ENCODE data around the gene FAH. TPM values are rescaled to one million over a fixed set of nuclear protein-coding genes. Genes with fewer than 3 reads are reported as not detected.

The FAH gene
- total RNA-seq, 2 donors from 2014 or later = 16.1 to 21.9 TPM

DNA sequence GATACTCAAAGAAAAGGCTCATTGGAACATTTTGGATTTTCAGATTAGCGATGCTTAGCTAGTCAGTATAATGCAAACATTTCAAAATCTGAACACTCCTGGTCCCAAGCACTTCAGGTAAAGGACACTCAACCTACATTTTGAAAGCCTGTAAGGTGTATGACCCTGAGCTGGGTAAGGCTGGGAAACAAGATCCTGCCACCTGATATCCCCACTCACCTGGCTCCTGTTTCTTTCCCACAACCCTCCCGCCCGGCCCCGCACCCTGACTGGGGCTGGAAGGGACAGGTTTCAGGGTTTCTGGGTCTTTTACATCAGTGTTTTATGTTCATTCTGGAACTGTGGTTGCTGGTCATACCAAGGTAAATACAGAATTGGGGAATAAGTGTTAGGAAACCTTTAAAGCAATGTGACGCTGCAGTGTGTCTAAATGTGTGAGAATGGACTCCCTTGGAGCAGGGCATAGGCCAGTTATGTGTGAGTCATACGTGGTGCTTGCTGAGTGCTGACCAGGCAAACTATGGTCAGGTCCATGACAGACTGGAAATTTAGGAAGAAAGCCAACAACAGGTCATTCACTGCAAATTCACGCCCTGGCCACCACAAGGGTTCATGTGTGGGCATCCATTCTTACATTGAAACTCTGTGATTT, 76.3 kb downstream of the FAH start:
- DNase-seq (ENCODE audit: low spot score) (no peak), ATAC-seq (ENCODE audit: insufficient number of reproducible peaks, low FRiP score, low read depth) (no peak)
- no peak overlapping the region for H3K4me3 ChIP-seq
- H3K9me3 ChIP-seq = no peaks in the 10 kb centered on the region
- TF ChIP-seq, protein P1, sequence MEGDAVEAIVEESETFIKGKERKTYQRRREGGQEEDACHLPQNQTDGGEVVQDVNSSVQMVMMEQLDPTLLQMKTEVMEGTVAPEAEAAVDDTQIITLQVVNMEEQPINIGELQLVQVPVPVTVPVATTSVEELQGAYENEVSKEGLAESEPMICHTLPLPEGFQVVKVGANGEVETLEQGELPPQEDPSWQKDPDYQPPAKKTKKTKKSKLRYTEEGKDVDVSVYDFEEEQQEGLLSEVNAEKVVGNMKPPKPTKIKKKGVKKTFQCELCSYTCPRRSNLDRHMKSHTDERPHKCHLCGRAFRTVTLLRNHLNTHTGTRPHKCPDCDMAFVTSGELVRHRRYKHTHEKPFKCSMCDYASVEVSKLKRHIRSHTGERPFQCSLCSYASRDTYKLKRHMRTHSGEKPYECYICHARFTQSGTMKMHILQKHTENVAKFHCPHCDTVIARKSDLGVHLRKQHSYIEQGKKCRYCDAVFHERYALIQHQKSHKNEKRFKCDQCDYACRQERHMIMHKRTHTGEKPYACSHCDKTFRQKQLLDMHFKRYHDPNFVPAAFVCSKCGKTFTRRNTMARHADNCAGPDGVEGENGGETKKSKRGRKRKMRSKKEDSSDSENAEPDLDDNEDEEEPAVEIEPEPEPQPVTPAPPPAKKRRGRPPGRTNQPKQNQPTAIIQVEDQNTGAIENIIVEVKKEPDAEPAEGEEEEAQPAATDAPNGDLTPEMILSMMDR (IDR thresholded peaks at IDR 0.05) = no peak
- no peaks in the 10 kb centered on the region for H3K27me3 ChIP-seq (replicated peaks; ENCODE audit: insufficient read depth)
- H3K27ac ChIP-seq = no peak overlapping the region
- no peaks in the 10 kb centered on the region for H3K36me3 ChIP-seq
- H3K4me1 ChIP-seq (ENCODE audit: control insufficient read depth in 1 of 2, low read depth in 2 of 2) = no peaks in the 10 kb centered on the region

DNA sequence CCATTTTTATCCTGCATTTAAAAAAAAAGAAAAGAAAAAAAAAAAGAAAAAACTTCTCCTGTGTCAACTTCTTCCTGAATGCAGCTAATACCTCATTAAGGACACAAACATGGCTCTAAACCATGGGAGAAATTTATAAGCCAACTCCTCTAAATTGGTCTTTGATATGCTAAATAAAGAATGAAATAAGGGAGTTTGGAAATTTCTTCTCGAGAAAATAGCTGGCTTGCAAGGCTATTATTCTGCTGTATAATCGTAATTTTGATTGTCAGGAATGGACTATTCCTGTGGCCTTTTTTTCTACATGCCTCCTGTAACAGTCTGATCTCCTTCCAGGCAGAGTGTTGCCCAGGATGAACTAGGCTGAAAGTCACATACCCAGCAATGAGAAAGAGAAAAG, 78.6 kb downstream of the FAH start:
- Histone ChIP-seq H3K4me1 (ENCODE audit: control insufficient read depth in 1 of 2, low read depth in 2 of 2) (no peaks in the 10 kb centered on the region), H3K4me3 (no peak overlapping the region), H3K36me3 (no peaks in the 10 kb centered on the region), H3K27ac (no peak overlapping the region), H3K9me3 (no peaks in the 10 kb centered on the region), H3K27me3 (replicated peaks; ENCODE audit: insufficient read depth) (no peaks in the 10 kb centered on the region)
- DNase-seq (ENCODE audit: low spot score) (no peak), ATAC-seq (ENCODE audit: insufficient number of reproducible peaks, low FRiP score, low read depth) (no peak)
- TF ChIP-seq, protein P1 (IDR thresholded peaks at IDR 0.05) = no peak

DNA sequence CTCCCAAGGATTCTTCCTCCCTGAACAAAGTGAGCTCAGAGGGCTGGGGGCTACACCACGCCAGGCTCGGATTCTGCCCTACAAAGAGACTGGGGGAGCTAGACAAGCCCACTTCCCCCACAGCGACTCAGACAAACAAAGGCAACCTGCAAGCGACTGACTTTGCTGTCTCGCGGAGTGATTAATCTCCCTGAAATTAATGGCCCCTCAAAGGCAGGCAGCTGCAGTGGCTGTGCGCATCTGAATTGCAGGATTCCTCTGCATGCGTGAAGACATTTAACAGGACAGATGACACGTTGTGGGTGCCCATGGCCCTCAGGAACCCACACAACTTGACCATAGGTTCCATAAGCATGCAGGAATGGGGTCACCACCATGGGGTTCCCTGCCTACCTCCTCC, 80.8 kb downstream of the FAH start:
- no peak for DNase-seq (ENCODE audit: low spot score)
- no peaks in the 10 kb centered on the region for H3K4me1 ChIP-seq (ENCODE audit: control insufficient read depth in 1 of 2, low read depth in 2 of 2)

DNA sequence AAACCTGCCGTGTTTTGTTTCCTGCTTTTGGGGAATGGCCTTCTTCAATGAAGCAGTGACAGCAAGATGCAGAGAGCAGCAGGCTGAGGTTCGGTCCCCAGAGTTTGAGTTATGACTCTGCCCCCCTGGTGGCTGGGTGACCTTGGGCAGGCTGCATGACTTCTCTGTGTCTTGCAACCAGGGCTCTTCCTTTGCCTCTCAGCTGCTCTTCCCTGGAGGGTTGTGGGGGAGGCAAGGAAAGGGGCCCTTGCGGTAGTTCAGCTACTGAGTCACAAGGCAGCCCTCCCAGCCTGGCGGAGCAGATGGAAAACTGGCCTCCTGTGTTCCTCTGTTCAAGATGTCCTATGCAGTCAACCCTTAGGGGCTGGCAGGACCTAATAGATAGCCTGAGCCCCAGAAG, 82.1 kb downstream of the FAH start:
- Histone ChIP-seq H3K27ac (no peak overlapping the region), H3K27me3 (replicated peaks; ENCODE audit: insufficient read depth) (no peaks in the 10 kb centered on the region), H3K4me3 (no peak overlapping the region), H3K9me3 (no peaks in the 10 kb centered on the region), H3K36me3 (no peaks in the 10 kb centered on the region), H3K4me1 (ENCODE audit: control insufficient read depth in 1 of 2, low read depth in 2 of 2) (no peaks in the 10 kb centered on the region)
- DNase-seq (ENCODE audit: low spot score) = no peak
- ATAC-seq (ENCODE audit: insufficient number of reproducible peaks, low FRiP score, low read depth) = no peak
- TF ChIP-seq, protein P1 (IDR thresholded peaks at IDR 0.05) = peak; percentile 35

More for the DNA sequence above, 80.8 kb downstream of the FAH start:
- H3K36me3 ChIP-seq = no peaks in the 10 kb centered on the region
- no peak overlapping the region for H3K27ac ChIP-seq
- no peak for ATAC-seq (ENCODE audit: insufficient number of reproducible peaks, low FRiP score, low read depth)
- TF ChIP-seq, protein P1 (IDR thresholded peaks at IDR 0.05) = no peak
- H3K4me3 ChIP-seq = no peak overlapping the region
- H3K27me3 ChIP-seq (replicated peaks; ENCODE audit: insufficient read depth) = no peaks in the 10 kb centered on the region
- H3K9me3 ChIP-seq = no peaks in the 10 kb centered on the region

Other genes with a start within 250 kb of the FAH start
- gene BCL2A1, start 181.8 kb upstream of the FAH start, total RNA-seq = 1 to 10 TPM in 1 of 2 donors, not detected in 1; 7.5 TPM
- gene ZFAND6, start 93.3 kb upstream of the FAH start, total RNA-seq = 10 to 100 TPM; 43.5 to 80.0 TPM
- under 1 TPM in 1 of 2 donors, not detected in 1; 0.14 TPM for gene CTXND1, start 99.2 kb downstream of the FAH start, total RNA-seq